Hindlimb muscle (tissue), 1 donor: ENCODE data around the gene SPATA2L. TPM values are rescaled to one million over a fixed set of nuclear protein-coding genes. Genes with fewer than 3 reads are reported as not detected.
A peak's percentile ranks its signal among the peaks of the same experiment; 100 is the strongest.
"Not testable (repeated sequence)": the region's sequence is repeated elsewhere in the genome, so short reads cannot be mapped to it uniquely, and the experiment has no call there.

Experiments used
- DNase-seq: peaks from one replicate; pipeline ENCODE4 v3.0.0-alpha.2; 2013
- polyA plus RNA-seq: library from polyadenylated mRNA; unstranded; fragments of 120-200 nt; gene quantifications from one replicate; pipeline ENCODE4 v1.2.1, GENCODE V29; 2013; ENCODE audit not compliant: insufficient read length

Gene SPATA2L
- polyA plus RNA-seq, 1 donor, result 2.3 TPM

GRCh38 chr16:89706518-89707260 lies 5.2 kb upstream of the SPATA2L start:
- no peak for DNase-seq

DNA sequence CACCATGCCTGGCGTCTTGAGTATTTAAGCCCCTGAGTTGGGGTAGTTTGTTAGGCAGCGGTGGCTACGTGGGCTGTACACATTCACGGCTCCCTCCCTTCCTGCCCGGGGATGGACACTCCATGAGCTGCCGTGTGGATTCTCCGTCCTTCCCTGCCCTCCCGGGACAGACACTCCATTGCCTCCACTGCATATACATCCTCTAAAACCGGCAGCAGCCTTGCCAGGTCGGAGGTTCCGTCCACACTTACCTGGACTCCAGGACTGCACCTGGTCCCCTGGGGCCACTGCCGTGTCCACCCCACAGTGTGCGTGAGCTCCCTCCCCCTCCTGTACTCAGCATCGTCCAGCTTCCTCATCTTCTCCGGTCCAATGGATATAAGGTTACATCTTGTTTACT lies 3.5 kb upstream of the SPATA2L start:
- no peak for DNase-seq

GRCh38 chr16:89704281-89704680 lies 2.8 kb upstream of the SPATA2L start:
- DNase-seq, result no peak

DNA sequence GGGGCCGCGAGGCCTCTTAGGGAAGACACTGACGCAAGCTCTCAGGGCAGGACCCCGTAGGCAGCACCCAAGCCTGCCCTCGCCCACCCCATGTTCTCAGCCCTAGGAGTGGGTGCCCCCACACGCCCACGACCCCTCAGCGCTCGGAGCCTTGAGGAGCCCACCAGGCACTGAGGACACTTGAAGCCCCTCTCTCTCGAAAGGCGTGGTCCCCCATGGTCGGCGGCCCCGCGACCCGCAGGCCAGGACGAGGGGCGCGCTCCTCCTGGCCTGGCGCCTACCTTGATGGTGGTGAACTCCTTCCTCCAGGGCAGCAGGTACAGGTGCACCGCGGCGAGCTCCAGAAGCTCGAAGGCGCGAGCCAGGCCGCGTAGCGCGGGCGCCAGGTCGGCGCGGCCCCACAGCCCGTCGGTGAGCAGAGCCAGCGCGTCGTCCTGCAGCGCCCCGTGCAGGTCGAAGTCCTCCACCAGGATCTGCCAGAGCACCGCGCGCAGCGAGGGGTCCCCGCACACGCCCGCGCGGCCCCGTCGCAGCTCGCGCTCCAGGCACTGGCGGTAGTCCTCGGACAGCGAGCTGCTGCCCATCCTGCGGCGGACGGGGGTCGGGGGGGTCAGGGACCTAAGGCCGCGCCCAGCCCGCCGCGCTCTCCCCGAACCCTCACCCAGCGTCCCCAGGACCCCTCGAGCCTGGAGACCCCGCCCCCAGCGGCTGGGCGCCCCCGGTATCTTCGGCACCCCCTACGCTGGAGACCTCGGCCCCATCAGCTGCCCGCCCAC lies 668 bp downstream of the SPATA2L start:
- DNase-seq, result peak; percentile 63

DNA sequence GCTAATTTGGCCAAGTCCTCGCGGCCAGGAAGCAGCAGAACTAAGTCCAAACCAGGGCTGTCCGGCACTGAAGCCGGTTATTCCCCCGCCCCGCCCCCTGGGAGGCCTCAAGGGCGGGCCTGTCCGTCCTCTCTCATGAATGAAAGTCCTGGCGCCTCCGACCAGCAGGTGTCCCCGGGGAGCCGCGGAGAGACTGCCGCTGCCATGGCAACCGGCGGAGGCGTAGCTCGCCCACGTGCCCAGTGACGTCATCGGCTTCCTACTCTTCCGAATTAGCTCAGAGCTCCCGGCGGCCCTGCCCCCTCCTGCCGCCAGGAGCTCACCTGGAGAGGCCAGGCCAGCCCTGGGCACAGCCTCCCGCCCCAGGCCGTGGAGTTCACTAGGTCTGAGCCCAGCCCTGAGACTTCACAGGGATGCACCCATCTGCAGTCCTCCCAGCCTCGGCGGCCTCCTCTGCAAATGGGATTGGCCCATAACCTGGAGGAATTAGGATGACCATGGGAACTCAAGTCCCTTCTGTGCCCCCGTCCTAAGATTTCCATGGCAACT lies 1.3 kb downstream of the SPATA2L start:
- peak; percentile 89 for DNase-seq

GRCh38 chr16:89699629-89700099 lies 1.8 kb downstream of the SPATA2L start:
- not testable (repeated sequence) for DNase-seq

DNA sequence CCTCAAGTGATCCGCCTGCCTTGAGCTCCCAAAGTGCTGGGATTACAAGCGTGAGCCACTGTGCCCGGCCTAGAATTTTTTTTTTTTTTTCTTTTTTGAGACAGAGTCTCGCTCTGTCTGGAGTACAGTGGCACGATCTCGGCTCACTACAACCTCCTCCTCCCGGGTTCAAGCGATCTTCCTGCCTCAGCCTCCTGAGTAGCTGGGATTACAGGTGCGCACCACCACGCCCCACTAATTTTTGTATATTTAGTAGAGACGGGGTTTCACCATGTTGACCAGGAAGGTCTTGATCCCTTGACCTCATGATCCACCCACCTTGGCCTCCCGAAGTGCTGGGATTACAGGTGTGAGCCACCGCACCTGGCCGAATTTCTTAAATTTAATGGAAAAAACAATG lies 2.8 kb downstream of the SPATA2L start:
- DNase-seq, result not testable (repeated sequence)

GRCh38 chr16:89697616-89698331 lies 3.7 kb downstream of the SPATA2L start:
- DNase-seq, result no peak

GRCh38 chr16:89697161-89697615 lies 4.3 kb downstream of the SPATA2L start:
- peak; percentile 54 for DNase-seq

GRCh38 chr16:89696670-89697128 lies 4.8 kb downstream of the SPATA2L start:
- no peak for DNase-seq

DNA sequence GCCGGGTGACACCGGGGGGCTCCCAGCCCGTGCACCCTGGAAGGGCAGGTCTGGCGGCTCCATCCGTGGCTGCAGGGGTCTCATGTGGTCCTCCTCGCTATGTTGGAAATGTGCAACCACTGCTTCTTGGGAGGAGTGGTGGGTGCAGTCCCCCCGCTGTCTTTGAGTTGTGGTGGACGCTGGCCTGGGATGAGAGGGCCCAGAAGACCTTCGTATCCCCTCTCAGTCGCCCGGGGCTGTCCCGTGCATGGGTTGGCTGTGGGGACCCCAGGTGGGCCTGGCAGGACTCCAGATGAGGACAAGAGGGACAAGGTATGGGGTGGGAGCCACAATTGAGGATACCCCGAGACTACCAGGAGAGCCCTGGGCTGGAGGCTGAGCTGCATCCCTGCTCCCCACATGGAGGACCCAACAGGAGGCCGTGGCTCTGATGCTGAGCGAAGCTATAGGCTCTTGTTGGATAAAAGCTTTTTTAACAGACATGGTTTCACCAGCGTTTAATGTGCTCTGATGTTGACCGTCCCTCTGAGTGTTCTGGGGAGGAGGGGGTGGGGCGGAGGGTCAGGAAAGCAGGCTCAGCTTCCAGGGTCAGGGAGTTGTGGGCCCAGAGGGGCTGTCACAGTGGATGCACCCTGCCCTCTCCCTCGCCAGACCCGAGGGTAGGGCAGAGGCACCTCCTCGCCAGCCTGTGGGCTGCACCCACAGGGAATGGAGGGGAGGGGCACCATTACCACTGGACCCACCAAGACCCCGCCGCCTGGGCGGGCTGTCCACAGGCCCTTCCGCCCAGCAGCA lies 5.4 kb downstream of the SPATA2L start:
- no peak for DNase-seq

GRCh38 chr16:89695086-89695874 lies 6.2 kb downstream of the SPATA2L start:
- no peak for DNase-seq

DNA sequence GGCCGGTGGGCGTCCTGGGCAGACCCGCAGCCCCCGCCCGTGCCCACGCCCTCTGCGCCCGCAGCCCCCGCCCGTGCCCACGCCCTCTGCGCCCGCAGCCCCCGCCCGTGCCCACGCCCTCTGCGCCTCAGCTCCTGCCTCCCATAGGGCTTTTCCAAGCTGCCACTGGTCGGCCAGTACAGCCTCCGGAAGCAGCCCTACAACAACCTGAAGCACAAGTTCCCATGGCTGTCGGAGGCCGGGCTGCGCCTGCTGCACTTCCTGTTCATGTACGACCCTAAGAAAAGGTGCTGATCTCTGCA lies 6.8 kb downstream of the SPATA2L start:
- DNase-seq, result not testable (repeated sequence)

- no peak for DNase-seq
Observed at GRCh38 chr16:89693931-89694783, 7.3 kb downstream of the SPATA2L start.

DNA sequence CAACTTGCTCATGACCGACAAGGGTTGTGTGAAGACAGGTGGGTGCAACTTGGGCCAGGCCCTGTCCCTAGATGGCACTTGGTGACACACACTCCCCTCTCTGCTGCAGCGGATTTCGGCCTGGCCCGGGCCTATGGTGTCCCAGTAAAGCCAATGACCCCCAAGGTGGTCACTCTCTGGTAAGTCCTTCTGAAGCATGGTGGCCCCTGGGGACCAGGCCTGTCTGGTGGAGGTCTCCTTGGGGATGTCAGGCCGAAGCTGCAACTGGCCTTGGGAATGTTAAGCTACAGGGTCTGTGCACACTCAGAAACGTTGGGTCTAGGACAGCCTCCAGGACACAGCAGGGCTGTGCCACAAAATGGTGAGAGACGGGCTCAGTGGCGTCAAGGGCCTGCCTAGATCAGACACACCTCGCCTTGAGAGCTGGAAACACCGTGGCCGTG lies 8.2 kb downstream of the SPATA2L start:
- DNase-seq, result no peak

DNA sequence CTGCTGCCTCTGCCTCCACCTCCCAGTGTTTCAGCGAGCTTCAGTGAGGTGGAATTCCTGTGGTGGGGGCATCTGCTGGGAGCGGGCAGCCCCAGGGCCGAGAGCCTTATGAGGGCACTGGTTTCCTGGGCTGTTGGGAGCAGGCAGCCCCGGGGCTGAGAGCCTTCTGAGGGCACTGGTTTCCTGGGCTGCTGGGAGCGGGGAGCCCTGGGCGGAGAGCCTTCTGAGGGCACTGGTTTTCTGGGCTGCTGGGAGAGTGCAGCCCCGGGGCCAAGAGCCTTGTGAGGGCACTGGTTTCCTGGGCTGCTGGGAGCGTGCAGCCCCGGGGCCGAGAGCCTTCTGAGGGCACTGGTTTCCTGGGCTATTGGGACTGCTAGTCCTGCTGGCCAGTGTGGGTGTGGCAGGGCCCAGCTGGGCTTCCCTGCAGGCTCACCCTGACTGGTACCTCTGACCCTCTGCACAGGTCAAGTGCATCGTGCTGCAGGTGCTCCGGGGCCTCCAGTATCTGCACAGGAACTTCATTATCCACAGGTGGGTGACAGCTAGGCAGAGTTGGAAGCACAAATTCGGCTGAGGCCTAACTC lies 9.4 kb downstream of the SPATA2L start:
- DNase-seq, result no peak

- no peak for DNase-seq
Observed at GRCh38 chr16:89691231-89691985, 10.1 kb downstream of the SPATA2L start.

GRCh38 chr16:89690392-89690901 lies 11.1 kb downstream of the SPATA2L start:
- DNase-seq, result no peak

GRCh38 chr16:89689621-89690020 lies 11.9 kb downstream of the SPATA2L start:
- DNase-seq, result not testable (repeated sequence)
